CD4-positive, alpha-beta T cell treated with Interferon gamma for 1 hour (primary cell): ENCODE results near the gene HDAC9.
"Not testable (repeated sequence)": the region's sequence is repeated elsewhere in the genome, so short reads cannot be mapped to it uniquely, and the experiment has no call there.

Source experiments
- DNase-seq: peaks from one replicate; pipeline ENCODE4 v3.0.0-alpha.2; 2020

HDAC9 gene

DNA sequence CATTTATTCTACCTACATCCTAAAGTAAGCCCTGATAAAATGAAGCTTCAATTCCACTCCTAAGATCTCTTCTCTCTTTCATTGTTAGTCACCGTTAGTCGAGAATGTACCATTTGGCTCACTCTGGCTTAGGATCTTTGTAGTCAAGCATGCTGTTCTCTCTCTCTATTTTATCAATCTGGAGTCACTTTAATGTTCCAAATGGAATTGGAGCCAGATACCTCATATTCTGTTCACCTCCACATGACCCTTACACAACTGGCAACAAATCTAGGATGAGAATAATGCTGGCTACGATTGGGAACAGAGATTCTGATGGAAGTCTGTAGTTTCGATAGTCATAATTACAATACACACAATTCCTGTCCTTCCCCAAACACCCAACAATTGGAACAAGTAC lies 408.1 kb downstream of the HDAC9 start:
- DNase-seq: no peak

DNA sequence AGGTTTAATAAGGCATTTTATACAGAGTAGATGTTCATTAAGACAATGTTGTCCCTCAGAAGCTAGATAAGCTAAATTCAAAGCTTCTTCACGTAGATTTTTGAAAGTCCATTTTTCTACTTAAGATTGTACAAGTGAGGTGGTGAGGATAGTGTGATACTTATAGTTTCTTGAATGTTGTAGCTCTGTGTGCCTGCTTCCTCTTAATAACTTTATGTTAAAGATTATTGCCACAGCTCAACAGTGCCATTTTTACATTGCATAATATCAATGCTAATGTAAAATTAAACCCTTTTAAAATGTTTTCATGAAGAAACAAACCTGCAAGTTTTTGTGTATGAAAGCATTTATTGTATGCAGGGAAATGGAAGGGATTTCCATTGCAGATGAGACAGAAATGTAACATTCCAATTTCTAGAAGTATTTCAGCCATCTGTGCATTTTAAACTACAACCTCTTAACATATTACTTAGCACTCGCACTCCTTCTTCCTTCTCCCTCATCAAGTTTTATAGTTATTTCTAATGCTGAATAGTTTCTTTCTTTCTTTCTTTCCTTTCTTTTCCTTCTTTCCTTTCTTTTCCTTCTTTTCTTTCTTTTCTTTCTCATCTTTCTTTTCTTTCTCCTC lies 409.9 kb downstream of the HDAC9 start:
- DNase-seq: no peak

DNA sequence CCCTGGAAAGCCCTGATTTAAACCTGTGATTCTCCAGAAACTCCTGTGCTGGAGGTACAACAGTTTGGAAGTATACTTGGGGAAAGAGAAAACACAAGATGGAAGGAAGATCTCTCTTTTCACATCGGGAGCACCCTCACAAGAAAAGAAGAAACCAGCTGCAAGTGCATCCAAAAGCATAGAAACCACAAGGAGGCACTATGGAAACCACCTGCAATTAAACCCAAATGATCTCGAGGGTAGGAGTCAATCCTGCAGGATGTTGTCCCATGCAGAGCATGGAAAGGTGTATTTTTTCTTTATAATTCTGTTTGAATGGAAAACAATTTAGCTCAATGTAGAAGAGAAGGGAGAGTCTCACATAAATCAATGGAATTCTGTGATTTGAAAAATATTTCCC lies 411.4 kb downstream of the HDAC9 start:
- no peak for DNase-seq

DNA sequence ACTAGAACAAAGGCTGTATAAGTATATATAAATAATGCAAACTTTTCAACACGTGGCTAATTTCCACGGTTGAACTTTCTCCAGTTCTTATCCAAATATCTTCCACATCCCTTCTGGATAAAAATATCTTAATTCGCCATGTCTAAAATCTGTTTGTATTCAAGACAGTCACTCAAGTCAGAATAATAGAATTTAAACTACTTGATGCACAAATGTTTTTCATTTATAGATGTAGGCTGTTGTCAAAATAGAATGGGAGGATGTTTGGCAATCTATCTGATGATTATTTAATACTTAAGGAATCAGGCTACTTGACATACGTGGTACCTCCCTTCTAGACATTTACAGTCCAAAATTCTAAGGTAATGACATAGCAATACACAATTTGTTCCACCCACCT lies 417.6 kb downstream of the HDAC9 start:
- no peak for DNase-seq

DNA sequence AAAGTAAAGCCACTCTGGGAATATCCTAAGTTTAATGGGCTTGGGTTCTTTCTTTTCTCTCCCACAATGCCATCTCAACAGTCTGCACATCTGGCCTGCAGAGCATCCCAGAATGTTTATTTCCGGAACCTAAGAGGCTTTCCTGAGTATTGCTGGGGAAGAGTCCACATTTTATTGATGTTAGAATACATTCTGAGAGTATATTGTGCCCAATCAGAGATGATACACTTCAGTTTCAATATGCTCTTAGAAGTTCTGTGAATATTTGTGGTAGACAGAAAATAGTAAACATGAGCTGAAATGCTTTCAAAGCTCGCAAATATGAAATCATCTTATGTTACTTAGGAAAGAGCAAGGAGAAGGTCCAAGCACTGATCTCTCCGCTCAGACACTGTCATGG lies 421.3 kb downstream of the HDAC9 start:
- DNase-seq: no peak

DNA sequence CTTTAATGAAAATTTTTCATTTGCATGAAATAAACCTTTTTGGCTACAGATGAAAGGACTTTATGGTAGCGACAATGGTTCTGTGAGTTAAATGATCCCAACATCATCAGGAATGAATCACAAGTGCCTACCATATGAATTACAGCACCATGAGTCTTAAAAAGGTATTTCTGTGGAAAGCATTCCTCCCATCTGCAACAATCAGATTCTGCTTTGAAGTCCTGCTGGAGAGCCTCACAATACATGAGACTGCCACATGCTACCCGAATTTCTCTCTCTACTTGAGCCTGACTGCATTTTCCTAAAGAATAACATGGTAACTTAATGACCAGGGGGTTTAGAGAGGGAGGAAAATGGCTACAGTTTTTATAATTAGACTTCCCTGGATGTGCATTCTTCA lies 431.6 kb downstream of the HDAC9 start:
- no peak for DNase-seq

DNA sequence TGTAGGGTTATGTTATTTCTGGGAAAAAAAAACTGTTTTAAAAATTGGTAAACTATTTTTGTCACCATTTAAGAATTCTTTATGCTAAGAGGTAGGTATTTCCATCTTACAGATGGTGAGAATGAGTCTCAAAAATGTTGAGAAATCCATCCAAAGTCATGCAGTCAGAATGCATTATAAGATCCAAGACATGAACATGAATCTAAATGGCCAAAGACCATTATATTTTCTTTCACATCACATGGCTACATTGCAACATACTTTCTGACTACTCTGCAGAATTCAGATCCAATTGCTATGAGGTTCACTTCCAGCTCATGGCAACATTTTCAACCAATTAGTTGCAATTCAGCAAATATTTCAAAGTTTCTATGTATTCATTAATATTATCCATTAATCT lies 440.7 kb downstream of the HDAC9 start:
- DNase-seq: no peak

DNA sequence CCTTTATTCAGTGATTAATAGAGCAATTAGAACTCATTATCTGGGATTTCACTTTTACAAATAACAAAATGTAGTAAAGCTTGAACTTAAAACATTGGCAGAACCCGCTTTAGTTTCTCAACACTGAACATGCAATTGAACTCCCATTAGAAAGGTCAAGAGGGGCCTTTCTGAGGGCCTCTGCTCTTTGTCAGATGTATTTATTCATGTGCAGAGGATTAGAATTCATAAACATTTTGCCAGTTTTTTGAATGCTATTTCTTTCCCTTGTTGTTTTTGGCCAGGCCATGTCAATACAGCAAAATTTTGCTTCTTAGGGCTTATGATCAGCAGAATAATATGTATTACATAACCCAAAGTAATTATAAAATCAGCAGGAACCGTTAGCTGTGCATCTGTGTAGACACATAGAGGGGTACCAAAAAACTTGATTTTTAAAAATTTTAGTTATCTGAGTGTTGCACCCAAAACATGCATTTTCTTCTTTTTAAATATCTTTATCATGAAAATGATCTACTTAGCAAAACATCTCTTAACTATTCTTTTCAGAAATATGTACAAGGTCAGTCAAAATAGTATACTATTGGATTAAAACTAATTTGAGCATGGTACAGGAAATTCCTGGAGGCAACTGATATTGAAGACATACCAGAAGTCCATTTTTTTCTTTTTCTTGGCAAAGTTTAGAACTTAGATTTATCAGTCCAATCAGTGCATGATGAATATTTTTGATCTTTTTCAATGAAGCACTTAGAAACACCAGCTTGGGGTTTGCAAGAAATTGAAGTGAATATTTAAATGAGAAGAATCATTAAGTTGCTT lies 444.4 kb downstream of the HDAC9 start:
- DNase-seq: no peak

DNA sequence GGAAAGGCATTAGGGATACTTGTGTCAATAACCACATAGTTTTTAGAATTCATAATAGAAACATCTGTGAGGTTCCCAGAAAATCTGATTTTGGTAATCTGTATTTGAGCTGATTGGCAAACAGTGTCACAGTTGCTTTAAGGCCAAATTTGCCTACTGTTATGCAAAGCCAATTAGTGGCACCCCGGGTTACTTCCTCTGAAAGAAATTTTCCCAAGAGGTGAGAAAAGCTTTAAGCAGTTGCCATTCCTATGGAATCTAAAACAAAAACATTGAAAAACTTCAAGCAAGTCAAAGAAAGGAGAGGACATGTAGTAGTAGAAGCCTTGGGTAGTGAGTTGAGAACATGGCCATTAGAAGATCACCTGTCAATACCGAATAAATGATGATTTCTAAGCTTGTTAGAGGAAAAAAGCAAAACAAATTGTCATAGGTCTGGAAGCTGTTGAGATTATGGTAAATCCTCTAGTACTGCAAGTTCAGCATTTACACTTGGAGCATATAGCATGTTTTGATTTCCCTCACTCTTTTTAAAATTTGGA lies 445.1 kb downstream of the HDAC9 start:
- no peak for DNase-seq

DNA sequence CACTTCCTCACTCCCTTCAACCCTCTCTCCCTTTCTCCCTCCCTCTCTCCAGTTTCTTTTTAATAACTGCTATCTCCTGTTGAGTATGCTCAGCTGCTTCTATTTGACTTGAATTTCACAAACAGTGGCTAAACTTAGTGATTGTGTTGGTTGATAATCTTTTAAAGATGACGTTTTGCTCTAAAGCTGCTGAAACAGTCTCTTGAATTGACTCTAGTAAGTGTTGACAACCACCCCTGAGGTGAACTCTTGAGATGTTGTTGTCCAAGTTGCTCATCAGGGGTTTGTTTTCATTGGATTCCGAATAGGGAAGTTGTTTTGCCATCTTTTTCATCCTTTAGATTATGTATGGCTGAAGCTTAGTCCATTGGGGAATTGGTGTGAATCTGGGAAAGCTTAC lies 445.7 kb downstream of the HDAC9 start:
- no peak for DNase-seq

DNA sequence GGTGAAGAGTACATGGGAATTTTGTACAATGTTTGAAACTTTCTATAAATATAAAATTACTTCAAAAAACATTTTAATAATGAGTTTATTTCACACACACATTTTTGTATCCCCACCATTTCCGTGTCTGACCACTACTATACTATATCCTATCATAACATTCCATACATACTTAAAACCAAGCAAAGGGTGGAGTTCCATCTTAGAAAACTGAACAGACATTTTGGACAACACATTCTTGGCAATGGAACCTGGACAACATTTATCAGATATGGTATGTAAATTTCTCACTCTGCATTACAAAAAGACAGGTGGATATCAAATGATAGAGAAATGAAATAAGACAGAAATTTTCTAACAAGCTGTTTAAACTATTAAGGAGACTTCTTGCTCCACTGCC lies 453.0 kb downstream of the HDAC9 start:
- no peak for DNase-seq

DNA sequence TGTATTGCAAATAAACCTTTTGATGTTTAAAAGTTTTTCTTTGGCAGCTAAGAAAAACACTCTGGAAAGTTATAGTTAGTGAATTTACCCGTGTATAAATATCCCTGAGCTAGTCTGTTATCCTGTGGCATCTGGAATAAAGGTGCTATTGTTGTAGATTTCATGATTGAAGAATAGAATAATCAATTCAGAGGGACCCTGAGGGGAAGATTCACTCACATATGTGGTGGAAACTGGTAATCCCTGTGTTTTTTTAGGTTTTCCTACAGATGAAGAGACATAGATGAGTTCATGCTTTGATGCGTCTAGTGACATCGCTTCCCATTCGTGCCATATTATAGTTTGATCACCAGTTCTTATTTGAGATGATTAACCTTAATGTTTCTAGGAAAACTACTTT lies 457.3 kb downstream of the HDAC9 start:
- DNase-seq: no peak

DNA sequence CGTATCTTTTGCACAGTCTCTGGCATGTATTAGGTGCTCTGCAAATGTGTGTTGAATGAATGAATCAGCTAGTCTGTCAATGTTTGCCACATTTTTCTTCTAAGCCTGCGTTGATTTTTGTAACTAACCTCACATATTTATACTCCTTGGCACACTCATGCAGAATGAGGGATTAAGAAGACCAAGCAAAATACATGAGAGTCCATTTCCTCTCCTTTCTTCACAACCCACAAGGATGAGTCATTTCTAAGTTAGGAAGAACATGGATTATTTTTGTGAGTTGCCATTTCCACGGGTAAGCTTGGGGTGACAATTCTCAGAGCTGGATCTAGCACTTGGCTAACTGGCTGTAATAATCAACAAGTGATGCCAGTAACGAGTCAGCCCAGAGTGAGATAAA lies 463.1 kb downstream of the HDAC9 start:
- DNase-seq: no peak

DNA sequence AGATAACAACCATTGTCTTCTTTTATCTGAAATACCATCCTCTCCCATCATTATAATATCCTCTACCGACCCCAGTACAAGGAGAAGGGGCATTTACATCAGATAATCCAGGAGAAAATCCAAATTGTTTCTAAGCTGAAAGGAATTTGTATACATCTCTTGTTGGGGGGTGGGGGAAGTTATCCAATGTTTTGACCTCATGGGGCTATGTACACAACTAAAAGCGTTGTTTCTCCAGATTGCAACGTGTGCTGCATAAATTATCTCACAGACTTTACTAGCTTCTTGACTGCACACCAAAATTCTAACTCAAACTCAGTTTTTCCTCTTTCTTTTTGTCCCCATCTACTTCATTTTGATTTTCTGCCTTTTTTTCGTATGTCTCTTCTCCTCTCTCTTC lies 465.2 kb downstream of the HDAC9 start:
- DNase-seq: no peak

DNA sequence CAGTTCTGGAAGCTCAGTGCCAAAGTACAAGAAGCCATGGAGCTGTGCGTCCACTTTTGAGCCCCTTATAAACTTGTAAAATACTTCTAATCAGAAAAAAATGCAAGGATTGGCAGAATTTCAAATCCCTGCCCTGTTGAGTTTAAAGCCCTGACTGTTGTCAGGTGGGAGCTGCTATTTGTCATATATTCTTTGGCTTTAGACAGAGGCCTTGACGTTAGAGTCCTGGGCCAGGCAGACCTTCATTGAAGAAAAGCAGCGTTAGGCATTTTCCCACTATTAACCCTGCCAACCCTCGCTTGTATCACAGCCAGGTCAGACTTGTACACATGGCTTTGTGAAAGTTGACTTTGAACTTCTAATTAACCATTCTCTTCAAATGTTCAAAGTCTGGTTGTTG lies 466.5 kb downstream of the HDAC9 start:
- DNase-seq: no peak

DNA sequence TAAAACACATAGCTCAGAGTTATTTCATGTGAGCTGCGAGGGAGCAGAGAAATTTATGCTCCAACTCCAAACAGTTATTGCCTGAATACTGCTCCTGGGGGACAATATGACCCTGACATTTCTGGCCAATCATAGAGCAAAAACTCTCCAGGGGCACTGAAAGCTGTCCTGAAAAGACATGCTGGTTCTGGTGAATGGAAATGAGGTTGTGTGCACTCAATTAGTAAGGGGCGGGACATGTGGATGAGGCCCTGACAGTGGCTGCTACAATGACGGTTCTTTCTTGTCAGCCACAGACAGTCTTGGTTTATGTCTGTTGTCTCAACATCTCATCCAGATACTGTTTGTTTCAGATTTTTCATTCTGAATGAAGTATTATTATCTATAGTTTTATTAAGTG lies 470.1 kb downstream of the HDAC9 start:
- DNase-seq: no peak

DNA sequence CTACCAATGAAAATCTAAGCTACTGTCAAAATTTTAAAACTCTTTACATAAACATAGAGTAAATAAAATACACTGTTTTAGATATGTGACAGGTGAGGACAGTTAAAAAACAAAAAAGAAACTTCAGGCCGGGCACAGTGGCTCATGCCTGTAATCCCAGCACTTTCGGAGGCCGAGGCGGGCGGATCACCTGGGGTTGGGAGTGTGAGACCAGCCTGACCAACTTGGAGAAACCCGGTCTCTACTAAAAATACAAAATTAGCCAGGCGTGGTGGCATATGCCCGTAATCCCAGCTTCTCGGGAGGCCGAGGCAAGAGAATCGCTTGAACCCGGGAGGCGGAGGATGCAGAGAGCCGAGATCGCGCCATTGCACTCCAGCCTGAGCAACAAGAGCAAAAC lies 472.2 kb downstream of the HDAC9 start:
- DNase-seq: not testable (repeated sequence)

DNA sequence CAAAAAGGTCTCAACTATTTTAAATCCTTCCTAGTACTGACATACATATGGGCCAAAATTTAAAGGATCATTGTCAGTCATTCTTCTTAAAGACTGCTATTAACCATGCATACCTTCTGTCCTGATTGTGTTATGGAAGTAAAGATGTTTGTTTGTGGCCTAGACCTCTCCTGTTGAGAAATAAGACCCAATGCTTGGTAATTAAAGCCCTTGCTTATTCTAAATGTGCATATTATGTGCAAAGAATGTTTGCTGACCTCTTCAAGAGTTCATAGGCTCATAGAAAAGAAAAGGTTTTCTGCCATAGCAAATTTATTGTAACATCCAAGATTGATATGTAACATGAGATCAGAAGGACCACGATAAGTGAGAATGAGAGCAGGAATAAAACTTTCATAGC lies 476.3 kb downstream of the HDAC9 start:
- no peak for DNase-seq

DNA sequence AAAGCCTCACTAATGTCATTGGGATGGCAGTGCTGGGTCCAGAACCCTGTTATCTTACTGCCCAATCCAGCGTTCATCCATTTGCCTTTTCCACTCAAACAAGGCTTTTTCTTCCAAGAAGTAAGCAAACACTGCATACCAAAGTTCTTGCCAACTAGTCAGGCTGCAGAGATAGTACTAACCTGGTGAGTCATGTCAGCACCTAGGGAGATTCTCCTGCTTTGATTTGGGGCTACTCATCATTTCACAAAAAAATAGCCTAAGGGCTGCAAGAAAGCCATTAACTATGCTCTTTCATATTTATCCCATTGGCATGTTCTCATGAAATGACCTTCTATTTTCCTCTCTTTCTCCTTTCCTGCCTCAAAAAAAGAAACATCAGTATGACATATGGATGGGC lies 479.3 kb downstream of the HDAC9 start:
- DNase-seq: no peak

DNA sequence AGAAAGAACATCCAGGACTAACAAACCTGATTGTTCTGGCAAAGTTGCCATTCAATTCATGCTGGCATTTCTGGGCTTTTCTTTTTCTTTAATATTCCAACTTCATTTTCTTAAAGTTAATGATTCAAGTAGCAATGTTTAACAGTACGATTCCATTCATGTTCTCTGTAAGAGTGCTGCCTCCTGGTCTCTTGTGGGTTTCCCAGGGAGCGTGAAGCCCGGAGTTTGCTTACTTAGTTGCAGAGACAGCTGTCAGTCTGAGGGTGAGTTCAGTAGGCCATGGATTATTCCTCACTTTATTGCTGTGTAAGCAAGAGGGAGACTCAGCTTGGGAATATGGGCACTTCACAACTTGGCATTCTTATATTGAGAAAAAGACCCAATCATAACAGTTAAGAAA lies 479.7 kb downstream of the HDAC9 start:
- no peak for DNase-seq

DNA sequence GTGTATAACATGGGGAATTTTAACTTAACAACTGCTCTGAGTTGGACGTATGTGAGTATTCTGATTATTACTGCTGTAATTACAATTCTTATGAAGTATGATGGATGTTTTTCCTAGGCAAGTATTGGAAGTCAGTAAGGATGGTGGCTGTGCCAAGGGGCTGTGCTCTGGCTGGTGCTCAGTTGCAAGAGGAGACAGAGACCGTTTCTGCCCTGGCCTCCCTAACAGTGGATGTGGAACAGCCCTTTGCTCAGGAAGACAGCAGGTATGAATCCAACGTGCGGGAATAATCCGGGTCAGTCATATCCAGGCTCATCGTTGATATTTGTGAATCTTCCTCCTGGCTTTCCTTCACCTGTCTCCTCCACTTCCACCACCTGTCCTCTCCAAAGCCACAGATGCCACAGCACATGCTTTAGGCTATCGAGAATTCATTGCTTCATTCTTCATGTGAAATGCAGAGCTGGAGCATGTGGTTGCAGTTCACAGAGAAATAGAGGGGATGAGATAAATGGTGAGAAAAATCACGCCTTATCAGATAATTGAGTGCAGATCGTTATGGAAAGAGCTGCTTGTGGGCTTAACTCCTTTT lies 480.2 kb downstream of the HDAC9 start:
- DNase-seq: no peak

DNA sequence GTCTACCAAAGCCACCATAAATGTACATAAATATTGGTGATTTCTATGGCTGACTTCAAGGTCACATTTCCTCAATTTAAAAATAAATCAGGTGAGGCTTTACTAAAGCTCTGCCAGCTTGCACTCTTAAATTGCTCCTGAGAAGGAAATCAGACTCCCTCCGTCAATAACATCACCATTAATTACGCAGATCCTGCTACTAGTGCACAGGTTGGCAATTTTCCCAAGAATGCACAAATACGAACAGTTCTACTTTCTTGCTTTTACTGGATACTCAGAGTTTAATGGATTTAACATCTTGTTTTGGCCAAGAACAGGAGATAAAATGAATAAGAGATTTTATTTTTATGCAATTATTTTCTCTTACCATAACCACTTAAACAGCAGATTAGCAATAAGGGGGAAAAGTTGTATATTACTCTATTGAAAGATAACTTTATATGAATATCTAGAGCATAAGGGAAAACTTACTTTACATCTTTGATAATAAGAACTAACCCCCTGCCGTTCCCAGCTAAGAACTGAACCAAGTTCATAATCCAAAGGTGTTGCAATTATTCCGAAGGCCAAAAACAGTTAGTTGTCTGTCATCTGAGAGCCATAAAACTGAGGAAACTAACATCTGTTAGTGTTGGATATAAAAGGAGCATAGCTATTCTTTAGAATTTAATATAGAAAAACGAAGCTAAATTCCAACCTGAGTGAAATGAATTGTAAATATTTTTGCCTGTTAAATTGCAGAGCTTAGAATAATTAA lies 481.3 kb downstream of the HDAC9 start:
- DNase-seq: no peak

DNA sequence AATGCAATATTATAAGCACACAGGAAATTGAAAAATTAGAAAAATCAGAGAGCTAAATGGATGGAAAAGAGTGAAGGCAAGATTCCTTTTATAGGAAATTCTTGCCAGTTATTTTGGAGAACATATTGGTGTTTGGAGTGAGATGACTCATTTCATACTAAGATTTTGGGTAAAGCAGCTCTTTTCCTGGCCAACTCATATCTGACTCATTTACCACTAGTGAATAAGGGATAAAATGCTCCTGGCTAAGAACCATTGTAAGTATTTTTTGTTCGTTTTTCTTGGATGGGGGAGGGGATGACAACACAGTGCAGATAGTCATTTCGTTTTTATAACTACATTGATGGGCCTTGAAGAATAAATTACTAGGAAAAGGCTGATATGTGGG lies 482.6 kb downstream of the HDAC9 start:
- DNase-seq: no peak

DNA sequence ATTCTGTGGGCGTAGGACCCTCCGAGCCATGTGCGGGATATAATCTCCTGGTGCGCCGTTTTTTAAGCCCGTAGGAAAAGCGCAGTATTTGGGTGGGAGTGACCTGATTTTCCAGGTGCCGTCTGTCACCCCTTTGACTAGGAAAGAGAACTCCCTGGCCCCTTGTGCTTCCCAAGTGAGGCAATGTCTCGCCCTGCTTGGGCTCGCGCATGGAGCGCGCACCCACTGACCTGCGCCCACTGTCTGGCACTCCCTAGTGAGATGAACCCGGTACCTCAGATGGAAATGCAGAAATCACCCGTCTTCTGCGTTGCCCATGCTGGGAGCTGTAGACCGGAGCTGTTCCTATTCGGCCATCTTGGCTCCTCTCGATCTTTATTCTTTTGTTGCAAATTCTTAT lies 495.2 kb downstream of the HDAC9 start:
- DNase-seq: not testable (repeated sequence)
